Measurements from ENCODE around the gene RGS3.
A peak's percentile ranks its signal among the peaks of the same experiment; 100 is the strongest.

RGS3 gene

DNA sequence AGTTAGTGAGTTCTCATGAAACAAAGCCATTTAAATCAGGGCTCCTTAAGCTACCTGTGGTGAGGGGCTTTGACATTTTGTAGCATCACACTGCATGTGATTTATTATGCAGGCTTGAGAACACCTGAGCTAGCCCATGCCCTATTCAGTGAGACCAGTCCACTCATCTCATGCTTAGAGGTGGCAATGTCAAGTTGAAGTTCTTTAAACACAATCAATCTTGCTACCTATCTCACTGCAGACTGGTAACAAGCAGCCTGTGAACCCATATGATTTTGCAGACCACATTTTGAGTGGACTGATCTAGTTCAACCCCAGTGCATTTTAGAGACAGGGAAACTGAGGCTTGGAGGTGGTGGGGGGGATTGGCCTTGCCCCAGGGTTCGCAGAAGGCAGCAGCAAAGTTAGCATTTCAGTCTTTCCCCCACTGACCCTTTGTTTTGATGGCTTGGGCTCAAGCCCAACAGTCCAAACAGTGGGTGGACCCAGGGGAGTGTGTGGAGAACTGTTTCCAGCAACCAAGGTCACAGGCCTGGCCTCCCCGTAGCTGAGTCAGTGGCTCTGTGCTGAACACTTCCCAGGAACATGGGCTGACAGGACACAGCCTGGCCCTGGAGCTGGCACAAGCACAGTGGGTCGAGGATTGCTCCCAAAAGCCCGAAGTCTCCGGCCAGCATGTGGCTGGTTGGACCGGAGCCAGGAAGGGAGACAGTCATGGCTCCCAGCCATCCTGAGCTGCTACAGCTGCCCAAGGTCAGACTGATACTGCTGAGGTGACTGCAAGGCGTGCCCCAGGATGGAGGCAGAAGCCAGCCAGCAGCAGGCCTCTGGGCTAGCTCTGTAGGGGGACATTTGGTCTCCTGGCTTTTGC lies 95.3 kb downstream of the RGS3 start:
- DNase-seq: no peak

DNA sequence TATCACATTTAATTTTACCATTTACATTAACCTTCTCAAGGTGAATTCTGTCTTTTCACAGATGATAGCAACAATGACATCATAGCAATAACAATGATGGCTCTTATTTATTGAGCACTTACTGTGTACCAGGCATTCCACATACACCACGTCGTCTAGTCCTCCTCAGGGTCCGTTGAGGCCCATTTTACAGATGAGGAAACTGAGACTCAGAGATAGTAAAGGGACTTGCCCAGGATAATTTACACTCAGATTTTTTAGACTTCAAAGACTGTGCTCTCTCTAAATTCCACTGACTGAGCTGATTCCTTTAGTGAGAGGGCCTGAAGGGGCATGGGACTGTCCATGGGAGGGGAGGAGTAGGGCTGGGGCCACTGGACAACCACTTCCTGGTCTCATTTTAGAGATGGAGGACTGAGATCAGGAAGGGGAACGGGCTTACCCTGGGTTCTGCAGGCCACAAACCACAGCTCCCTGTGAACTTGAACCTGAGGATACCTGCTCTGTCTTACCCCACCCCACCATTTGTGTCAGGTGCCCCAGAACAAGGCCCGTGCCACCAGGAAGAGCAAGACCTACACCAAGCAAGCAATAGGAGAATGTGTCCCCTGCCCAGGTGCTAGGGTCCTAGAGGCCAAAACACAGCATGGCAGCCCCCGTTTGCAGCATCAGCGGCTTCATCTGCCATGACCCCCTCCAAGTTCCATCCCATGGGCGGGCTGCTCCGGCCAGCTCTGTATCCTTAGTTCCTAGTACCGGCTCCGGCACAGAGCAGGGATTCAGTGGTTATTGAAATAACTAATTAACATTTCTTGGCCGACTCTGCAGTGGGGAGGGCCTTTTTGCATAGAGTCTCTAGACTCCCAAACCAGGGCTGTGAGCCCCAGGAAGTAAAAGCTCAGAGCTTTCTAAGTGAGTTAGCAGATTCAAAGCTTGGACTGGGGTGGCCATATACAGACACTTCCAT lies 96.6 kb downstream of the RGS3 start:
- DNase-seq: peak in 1 of 5 experiments; percentile 10

DNA sequence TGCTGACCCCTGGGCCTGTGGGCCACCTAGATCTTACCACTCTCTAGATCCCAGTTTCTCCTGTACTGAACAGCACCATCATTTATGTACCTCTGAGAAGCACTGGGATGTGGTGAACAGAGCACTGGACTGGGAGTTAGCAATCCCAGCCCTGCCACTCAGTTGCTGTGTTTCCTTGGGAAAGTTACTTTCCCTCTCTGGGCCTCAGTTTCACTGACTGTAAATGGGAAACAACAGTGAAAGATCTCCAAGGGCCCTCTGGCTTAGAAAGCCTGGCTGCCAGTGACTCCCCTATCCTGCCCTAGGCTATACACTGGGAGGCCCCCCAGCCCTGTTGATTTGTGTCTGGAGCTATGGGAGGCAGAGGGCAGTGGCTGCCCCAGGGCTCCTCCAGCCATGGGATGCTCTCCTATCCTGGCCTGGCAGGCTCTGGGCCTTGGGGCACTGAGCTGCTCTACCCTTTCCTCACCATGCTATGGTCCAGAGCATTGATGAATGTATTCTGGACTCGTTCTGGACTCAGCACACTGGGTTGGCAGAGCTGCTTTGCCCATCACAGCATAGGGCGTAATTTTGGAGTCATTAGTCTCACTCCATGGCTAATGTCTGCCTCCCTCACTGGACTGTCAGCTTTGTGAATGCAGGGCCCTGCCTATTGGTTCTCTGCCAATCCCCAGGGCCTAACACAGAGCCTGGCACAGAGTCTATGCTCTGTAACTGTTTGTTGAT lies 99.3 kb downstream of the RGS3 start:
- no peak for DNase-seq

DNA sequence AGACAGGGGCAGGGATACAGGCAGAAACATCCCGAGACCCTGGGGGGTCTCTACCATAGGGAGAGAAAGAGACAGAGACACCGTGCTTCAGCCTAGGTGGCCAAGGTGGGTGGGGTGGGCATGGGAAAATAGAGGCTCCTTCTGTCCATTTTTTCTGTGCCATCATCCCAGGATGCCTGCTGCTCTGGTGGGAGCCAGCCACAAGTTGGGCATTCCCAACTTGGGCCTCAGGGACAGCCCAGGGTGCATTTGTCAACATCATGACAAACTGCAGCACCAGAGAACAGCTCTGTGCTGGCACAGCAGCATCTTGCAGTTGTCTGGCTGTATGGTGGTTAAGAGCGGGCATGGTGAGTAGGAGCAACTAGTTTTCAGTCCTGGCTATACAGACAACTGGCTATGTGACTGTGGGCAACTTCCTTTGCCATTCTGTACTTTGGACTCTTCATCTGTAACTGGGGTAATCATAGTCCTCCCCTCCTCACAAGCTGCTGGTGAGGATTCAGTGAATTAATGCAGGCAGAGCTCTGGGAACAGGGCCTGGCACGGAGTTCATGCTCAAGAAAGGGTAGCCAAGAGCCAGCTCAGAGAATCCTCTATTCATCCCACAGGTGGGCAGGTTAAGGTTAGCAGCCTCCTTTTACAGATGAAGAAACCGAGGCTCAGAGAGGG lies 100.4 kb downstream of the RGS3 start:
- no peak for DNase-seq

DNA sequence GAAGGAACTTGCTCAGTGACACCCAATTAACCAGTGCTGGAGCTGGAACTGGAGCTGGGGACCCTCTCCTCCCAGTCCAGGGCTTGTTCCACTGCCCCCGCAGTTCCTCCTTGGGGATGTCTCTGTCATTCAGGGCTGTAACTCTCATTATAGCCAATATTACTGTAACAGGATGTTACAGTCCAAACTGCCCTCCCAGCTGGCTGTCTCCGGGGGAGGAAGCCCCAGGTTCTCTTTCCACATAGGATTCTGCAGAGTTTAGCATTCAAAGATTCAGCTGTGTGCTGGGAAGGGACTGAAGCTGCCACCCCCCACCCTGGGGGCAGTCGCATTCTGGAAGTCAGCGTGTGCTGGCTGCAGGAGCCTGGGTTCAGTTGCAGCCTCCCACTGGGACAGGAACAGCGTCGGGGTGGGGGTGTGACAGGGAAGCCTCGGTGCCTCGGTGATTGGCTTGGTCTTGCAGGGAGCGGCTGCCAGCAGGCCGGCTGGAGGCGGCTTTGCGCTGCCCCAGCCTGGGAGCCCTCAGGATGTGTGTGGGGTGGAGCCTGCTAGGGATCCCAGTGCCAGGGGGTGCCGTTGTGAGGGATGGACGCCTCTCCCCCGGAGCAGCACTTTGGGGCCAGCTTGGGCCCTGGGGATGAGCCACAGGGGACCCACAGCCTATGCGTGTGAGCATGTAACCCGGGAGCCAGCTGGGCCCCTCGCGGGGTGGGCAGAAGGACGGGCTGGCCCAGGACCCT lies 101.1 kb downstream of the RGS3 start:
- DNase-seq: no peak

GRCh38 chr9:113566016-113566711 lies 102.6 kb downstream of the RGS3 start:
- no peak for DNase-seq

GRCh38 chr9:113566712-113567071 lies 103.2 kb downstream of the RGS3 start:
- no peak for DNase-seq

GRCh38 chr9:113567361-113568080 lies 104.0 kb downstream of the RGS3 start:
- no peak for DNase-seq

DNA sequence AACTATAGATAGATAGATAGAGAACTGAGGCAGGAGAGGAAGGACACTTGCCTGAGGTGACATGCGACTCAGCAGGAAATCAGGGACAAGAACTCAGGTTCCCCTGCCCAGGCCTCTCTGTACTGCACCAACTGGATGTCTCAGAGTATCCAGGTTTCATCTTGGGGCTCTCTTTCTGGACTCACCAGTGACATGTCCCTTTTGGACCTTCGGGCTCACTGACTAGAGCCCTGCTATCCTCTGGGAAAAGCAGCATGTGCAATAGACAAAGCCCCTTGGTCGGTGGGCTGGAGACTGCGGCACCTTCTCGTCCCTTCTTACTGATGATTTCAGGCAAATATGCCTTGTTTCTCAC lies 104.5 kb downstream of the RGS3 start:
- DNase-seq: no peak

DNA sequence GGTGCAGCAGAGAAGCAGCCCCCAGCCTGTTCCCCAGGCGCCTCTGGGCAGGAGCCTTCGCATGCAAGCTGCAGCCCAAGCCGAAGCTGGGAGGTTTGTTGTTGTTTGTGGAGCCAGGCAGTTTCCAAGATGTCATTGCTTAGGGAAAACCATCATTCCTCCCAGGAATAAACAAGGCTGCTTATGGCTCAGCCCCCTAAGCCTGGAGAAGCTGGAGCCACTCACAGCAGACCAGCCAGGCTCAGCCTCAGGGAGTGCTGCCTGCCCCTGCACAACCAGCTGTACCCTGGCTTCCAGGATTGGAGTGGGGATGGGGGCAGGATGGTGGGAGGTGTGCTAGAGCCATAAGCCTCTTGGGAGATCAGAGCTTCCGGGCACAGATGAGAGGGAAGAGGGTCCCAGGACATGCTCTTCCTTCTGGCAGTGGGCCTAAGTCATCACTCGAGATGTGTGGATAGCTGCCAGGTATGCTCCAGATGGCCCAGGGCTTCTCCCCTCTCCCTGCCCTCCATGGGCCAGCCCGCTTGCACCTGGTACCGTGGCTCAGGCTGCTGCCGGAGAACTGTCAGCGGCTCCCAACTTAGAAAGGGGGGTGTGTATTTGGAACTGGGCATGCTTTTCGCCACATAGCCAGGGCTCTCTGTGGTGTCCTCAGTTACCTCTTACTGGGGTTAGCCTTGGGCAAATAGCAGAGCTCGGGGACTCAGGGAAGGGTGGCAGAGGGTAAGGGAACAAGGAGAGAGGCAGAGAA lies 105.2 kb downstream of the RGS3 start:
- DNase-seq: no peak

DNA sequence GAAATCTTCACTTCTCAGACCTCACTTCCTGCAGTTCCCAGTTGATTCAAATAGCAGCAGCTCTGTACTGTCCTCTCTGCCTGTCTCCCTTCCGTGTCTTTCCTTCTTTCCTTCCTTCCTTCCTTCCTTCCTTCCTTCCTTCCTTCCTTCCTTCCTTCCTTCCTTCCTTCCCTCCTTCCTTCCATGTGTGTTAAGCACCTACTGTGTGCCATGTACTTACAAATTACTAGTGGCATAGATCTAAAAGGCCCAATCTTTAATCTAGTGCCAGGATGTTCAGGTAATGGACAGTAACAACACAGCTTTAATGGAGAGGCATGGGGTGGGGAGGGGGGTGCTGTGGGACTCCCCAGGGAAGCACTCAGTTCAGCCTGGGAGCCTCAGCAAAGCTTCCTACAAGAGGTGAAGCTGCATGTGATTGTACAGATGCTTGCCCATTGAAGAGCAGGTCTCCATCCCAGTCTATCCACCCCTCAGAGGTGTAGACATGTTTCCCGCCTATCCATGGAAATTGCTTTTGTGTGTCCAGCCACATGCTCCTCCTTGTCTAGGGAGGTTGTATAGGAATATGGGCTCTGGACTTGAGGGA lies 106.0 kb downstream of the RGS3 start:
- DNase-seq: no peak

- DNase-seq: no peak
Observed at GRCh38 chr9:113570106-113570505, 106.6 kb downstream of the RGS3 start.

- DNase-seq: peak in 1 of 5 experiments; percentile 26
Observed at GRCh38 chr9:113570749-113571711, 107.5 kb downstream of the RGS3 start.

DNA sequence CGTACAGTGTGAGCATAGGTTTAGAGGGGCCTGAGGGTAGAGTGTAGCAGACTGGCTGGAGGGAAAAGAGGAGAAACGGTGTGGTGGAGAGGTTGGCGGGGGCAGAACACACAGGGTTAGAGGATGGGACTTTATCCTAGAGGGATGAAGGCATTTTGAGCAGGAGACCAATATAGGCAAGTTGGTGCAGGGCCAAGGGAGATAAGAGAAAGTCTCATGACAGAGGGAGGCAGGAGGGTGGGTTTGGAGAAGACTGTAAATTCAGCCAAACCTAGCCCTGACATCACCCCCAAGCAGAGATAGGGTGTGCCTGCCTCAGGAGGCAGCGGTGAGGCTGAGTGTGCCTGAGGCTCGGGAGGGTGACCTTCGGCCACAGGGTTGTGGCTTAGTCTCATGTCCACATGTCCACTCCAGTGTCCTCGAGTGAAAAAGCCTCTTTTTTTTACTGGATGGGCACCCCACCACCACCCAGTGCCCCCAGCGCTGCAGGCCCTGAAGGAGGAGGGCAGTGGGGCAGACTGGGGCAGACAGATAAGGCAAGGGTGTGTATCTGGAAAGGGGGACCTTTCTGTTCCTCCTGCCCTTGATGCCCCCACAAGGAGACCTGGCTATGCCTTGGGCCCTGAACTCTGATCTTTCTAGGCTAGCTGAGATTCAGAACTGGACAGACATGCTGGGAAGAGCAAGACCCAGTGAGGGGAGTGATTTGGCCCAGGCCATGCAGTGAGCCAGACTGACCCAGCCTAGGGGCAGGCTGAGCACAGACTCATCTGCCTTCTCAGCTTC lies 108.7 kb downstream of the RGS3 start:
- no peak for DNase-seq

DNA sequence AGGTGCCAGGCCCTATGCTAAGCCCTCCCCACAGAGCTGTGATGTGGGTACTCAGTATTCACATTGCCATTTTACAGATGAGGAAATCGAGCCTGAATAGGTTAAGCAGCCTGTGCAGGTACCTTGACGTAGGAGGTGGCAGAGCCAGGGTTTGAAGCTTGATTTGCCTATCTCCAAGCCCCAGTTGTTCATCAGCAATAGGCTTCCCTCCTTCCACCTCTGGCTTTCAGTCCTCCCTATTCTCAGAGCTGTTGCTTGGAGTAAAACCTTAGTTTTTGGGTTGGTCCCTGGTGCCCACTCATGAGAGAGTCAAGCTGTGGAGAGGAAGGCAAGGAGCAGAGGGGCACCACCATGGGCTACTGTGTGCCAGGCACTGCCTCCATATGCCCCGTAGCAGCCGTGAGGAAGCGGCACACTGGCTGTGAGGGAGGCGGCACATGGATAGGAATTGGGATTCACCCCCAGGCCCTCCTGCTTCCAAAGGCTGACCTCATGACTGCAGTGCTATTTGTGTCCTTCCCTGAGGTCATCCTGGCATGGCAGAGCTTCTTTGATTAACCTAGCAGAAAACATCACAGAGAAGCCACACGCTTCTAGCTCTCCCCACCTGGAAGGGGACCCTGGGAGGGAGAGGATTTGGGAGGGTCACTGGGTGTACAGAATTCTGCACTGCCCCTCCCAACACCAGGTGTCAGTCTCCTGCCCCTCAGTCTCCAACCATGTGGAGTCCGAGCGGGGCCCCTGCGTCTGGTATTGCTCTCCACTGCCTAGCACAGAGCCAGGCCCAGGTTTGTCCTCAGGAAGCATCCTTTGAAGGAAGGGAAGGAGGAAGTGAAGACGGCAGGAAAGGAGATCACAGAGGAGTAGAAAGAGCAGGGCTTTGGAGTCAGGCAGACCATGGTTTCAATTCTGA lies 109.8 kb downstream of the RGS3 start:
- DNase-seq: no peak

DNA sequence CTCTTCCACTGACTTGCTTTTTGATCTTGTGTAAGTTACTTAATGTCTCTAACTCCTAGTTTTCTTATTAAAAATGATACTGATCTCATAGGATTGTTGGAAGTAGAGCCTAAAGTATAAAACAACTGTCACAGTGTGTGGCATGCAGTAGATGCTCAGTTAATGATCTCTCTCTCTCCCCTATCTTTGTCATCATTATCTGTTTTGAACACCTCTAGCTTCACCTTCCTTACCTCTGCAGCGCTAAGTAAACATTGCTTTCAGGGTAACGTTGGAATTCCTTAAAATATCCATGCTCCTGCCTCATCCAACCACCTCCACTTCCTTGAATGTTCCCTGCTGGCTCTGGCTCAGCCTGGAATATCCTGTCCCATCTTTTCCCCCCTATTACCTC lies 110.4 kb downstream of the RGS3 start:
- DNase-seq: no peak
